OCI-LY7 (cell line): ENCODE data around the gene NFAM1. TPM values are rescaled to one million over a fixed set of nuclear protein-coding genes. Genes with fewer than 3 reads are reported as not detected.

Experiments used
- Bru-seq: library from RNA; stranded (reverse); fragments of 400-500 nt; gene quantifications from one replicate; lab custom pipeline; 2021; lab: Mats Ljungman, UMichigan
- BruChase-seq, 2 experiments: library from RNA; stranded (reverse); fragments of 400-500 nt; gene quantifications; one replicate each; lab custom pipeline; 2021; lab: Mats Ljungman, UMichigan
- BruUV-seq: library from RNA; stranded (reverse); fragments of 400-500 nt; replicated peaks from 2 replicates; lab custom pipeline; 2021; lab: Mats Ljungman, UMichigan
- CTCF ChIA-PET: fragments of 300-600 bp; sonication (Branson Sonifier 250); formaldehyde crosslinking; loops from one replicate; lab custom pipeline; 2022; ENCODE audit warnings: antibody characterized with exemption; ENCODE audit not compliant: unreplicated experiment; lab: Charles Lee
- POLR2A ChIA-PET: fragments of 300-600 bp; sonication (Branson Sonifier 250); formaldehyde crosslinking; loops from one replicate; lab custom pipeline; 2022; ENCODE audit warnings: antibody characterized with exemption; lab: Charles Lee
- DNase-seq: peaks from one replicate; pipeline ENCODE4 v3.0.0-alpha.2; 2015; ENCODE audit warnings: low spot score
- H2AFZ ChIP-seq: fragments of 200-600 bp; sonication (generic), shearing (Covaris generic); 2 replicates; pipeline ENCODE4 v1.6.1; 2014; ENCODE audit warnings: mild to moderate bottlenecking, antibody characterized with exemption, low read length, moderate library complexity
- H3K27ac ChIP-seq: fragments of 200-600 bp; sonication (generic); 2 replicates; pipeline ENCODE4 v1.5.1; 2014; ENCODE audit warnings: mixed run types, low read depth, mild to moderate bottlenecking, moderate library complexity, low read length, inconsistent platforms; ENCODE audit not compliant: poor library complexity, severe bottlenecking
- H3K36me3 ChIP-seq: fragments of 200-600 bp; sonication (generic); 2 replicates; pipeline ENCODE4 v1.6.1; 2014; ENCODE audit warnings: mild to moderate bottlenecking, antibody characterized with exemption, low read length, moderate library complexity, mixed read lengths; ENCODE audit not compliant: insufficient read depth
- H3K4me1 ChIP-seq: fragments of 200-600 bp; sonication (generic); 2 replicates; pipeline ENCODE4 v1.5.1; 2014; ENCODE audit warnings: mild to moderate bottlenecking, low read length; ENCODE audit not compliant: insufficient read depth, poor library complexity, severe bottlenecking
- H3K4me2 ChIP-seq: fragments of 200-600 bp; sonication (generic); 2 replicates; pipeline ENCODE4 v1.6.1; 2014; ENCODE audit warnings: mild to moderate bottlenecking, low read length
- H3K4me3 ChIP-seq: fragments of 200-600 bp; sonication (generic); 2 replicates; pipeline ENCODE4 v1.5.1; 2014; ENCODE audit warnings: mild to moderate bottlenecking, low read depth, low read length; ENCODE audit not compliant: poor library complexity, severe bottlenecking
- H3K79me2 ChIP-seq: fragments of 200-600 bp; sonication (generic); 2 replicates; pipeline ENCODE4 v1.6.1; 2016; ENCODE audit warnings: low read depth, mild to moderate bottlenecking, low read length, moderate library complexity, mixed read lengths; ENCODE audit not compliant: insufficient read depth
- H3K9me2 ChIP-seq: fragments of 200-600 bp; sonication (generic); 2 replicates; pipeline ENCODE4 v1.6.1; 2016; ENCODE audit warnings: mild to moderate bottlenecking, low read length, mixed read lengths; ENCODE audit not compliant: insufficient read depth
- H3K9me3 ChIP-seq: fragments of 200-600 bp; sonication (generic); 2 replicates; pipeline ENCODE4 v1.6.1; 2014; ENCODE audit warnings: mild to moderate bottlenecking, mixed run types, low read length, mixed read lengths
- H4K20me1 ChIP-seq: fragments of 200-600 bp; sonication (generic); 2 replicates; pipeline ENCODE4 v1.6.1; 2014; ENCODE audit warnings: mild to moderate bottlenecking, antibody characterized with exemption, low read length, moderate library complexity, mixed read lengths; ENCODE audit not compliant: insufficient read depth
- EZH2phosphoT487 ChIP-seq: fragments of 200-600 bp; sonication (generic); IDR thresholded peaks from 2 replicates; pipeline ENCODE4 v1.6.1; 2018; ENCODE audit warnings: low read depth, borderline replicate concordance, mild to moderate bottlenecking, mixed run types, antibody characterized with exemption, low read length, moderate library complexity, mixed read lengths
- intact Hi-C: fragments of 100-400 bp; cut with micrococcal nuclease; formaldehyde crosslinking; loops from one replicate; pipeline ENCODE4 v1.10.0; 2022; ENCODE audit not compliant: unreplicated experiment
- long read RNA-seq: library from polyadenylated mRNA; stranded (forward); transcript quantifications from one replicate; pipeline ENCODE4 v2.0.0, GENCODE V29; 2022
- total RNA-seq, 2 experiments: library from RNA; depleted of rRNA in 1 of 2; stranded (reverse); fragments of >200 nt in 1 of 2; shearing (Covaris generic) in 1 of 2; gene quantifications; 2 replicates each; pipeline ENCODE4 v1.2.3, GENCODE V29; 2014 to 2022
- TF ChIP-seq, protein P1 (sequence below): fragments of 200-600 bp; sonication (generic); conservative IDR thresholded peaks from 2 replicates; pipeline ENCODE4 v1.5.1; 2014; ENCODE audit warnings: mild to moderate bottlenecking, antibody characterized with exemption, low read length, moderate library complexity, mixed read lengths

The NFAM1 gene, protein sequence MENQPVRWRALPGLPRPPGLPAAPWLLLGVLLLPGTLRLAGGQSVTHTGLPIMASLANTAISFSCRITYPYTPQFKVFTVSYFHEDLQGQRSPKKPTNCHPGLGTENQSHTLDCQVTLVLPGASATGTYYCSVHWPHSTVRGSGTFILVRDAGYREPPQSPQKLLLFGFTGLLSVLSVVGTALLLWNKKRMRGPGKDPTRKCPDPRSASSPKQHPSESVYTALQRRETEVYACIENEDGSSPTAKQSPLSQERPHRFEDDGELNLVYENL
- 0.03 and 0.16 TPM in 2 replicates for total RNA-seq (2014; rRNA removed; shearing (Covaris generic))
- total RNA-seq (2022): 0.88 and 1.1 TPM in 2 replicates
- percentile 18 among the genes with signal in this experiment for Bru-seq, nascent RNA
- BruChase-seq, experiment 1, labeled RNA remaining after a 6-hour chase: percentile 14 among the genes with signal in this experiment
- percentile 17 among the genes with signal in this experiment for BruChase-seq, experiment 2, labeled RNA remaining after a 2-hour chase
- long read RNA-seq, partial matches to known transcripts: 0 of 2 reads
- long read RNA-seq, other reads (novel, unspliced or antisense): 2 of 2 reads

DNA sequence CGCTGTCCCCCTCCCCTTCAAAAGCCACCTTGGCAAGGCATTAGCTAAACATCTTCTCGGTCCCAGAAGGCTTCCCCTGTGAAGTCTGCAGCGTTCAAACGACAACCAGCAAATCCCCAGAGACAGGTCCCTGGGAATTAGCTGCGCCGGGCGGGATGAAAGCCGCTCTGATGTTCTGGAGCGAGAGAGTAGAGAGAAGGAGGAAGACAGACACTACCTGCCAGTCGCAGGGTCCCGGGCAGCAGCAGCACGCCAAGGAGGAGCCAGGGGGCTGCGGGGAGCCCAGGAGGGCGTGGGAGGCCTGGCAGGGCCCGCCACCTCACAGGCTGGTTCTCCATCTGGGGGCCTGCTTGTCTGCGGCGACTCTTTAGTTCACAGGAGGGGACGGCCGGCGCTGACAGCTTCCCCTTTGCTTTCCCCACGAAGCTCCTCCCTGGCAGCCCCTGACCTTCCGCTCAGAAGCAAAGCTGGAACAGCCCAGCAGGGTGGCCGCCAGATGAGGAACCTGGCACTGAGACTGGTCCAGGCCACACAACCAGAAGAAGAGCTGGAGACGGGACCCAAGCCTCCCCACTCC is at the start of gene NFAM1:
NFAM1 (minus strand) TSS at position 384 of the 577 bp plus-strand sequence; CDS start at position 338, 46 bp downstream.
- no TSS peak for BruUV-seq
- Histone ChIP-seq H3K36me3 (no peaks in the 10 kb centered on the region), H2AFZ (no peak within 1 kb of the TSS), H3K9me3 (no peaks in the 10 kb centered on the region), H3K27ac (no peak within 1 kb of the TSS), H4K20me1 (no peaks in the 10 kb centered on the region), H3K4me2 (no peak within 1 kb of the TSS), H3K4me3 (no peak within 1 kb of the TSS), H3K79me2 (no peaks in the 10 kb centered on the region), H3K9me2 (no peaks in the 10 kb centered on the region), H3K4me1 (peaks cover 27% of the 10 kb centered on the region)
- DNase-seq: no peak
- TF ChIP-seq, protein P1, sequence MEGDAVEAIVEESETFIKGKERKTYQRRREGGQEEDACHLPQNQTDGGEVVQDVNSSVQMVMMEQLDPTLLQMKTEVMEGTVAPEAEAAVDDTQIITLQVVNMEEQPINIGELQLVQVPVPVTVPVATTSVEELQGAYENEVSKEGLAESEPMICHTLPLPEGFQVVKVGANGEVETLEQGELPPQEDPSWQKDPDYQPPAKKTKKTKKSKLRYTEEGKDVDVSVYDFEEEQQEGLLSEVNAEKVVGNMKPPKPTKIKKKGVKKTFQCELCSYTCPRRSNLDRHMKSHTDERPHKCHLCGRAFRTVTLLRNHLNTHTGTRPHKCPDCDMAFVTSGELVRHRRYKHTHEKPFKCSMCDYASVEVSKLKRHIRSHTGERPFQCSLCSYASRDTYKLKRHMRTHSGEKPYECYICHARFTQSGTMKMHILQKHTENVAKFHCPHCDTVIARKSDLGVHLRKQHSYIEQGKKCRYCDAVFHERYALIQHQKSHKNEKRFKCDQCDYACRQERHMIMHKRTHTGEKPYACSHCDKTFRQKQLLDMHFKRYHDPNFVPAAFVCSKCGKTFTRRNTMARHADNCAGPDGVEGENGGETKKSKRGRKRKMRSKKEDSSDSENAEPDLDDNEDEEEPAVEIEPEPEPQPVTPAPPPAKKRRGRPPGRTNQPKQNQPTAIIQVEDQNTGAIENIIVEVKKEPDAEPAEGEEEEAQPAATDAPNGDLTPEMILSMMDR: no peak
- TF ChIP-seq EZH2phosphoT487: no peak
- intact Hi-C loops: no loop called here
- ChIA-PET POLR2A (no interaction called here), CTCF (interaction anchor here (0.5 kb wide), 1 partner anchor 260 kb away, joined by 3 read pairs; no protein-coding TSS in a partner anchor)

DNA sequence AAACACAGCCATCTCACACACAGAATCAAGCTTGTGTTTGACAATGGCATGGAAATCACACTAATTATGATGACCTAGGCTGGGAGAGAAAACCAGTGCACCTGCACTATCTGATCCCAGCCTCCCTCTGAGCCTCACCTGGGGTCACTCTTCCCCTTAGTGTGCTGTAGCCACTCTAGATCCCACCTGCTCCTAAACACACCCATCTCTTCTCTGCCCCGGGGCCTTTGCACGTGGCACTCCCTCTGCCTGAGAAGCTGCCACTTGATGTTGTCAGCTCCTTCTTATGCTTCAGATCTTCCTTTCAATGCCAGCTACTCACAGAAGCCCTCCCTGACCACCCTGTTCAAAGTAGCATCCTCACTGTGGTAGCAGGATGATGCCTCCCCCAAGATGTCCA is 42.9 kb upstream of the NFAM1 start:
- no peak for DNase-seq
- Histone ChIP-seq H3K27ac (no peak overlapping the region), H4K20me1 (no peaks in the 10 kb centered on the region), H3K4me1 (peaks cover 17% of the 10 kb centered on the region), H3K9me3 (no peaks in the 10 kb centered on the region), H3K4me2 (no peak overlapping the region), H3K36me3 (no peaks in the 10 kb centered on the region), H3K4me3 (no peak overlapping the region), H3K79me2 (no peaks in the 10 kb centered on the region), H2AFZ (no peak overlapping the region), H3K9me2 (no peaks in the 10 kb centered on the region)
- ChIA-PET CTCF (no interaction called here), POLR2A (interaction anchor here (0.5 to 1.1 kb wide), 2 partner anchors 10 to 12 kb away, joined by 3 read pairs; no protein-coding TSS in a partner anchor)
- no TSS peak for BruUV-seq
- TF ChIP-seq, protein P1: no peak
- no peak for TF ChIP-seq EZH2phosphoT487
- intact Hi-C loops: no loop called here
